HL-60/S4 treated with retinoic acid at 250 ng/mL for 4 days and 3 days (cell line): Measurements from ENCODE around the gene FAM163B.
"Not testable (repeated sequence)": the region's sequence is repeated elsewhere in the genome, so short reads cannot be mapped to it uniquely, and the experiment has no call there.

Experiments
- in situ Hi-C: fragments of 300-500 bp; cut with MboI; formaldehyde crosslinking; loops from 2 replicates; pipeline ENCODE4 v1.7.0; 2022; ENCODE audit warnings: low sequenced_read_pairs

The FAM163B gene

GRCh38 chr9:133570691-133571080 lies 38.5 kb downstream of the FAM163B start:
- in situ Hi-C loops, result no loop called here

- in situ Hi-C loops, result no loop called here
These were observed 39.1 kb downstream of the FAM163B start for GRCh38 chr9:133569891-133570690.

- in situ Hi-C loops, result no loop called here
These were observed 39.9 kb downstream of the FAM163B start for GRCh38 chr9:133569121-133569785.

GRCh38 chr9:133568186-133568585 lies 41.0 kb downstream of the FAM163B start:
- in situ Hi-C loops, result no loop called here

GRCh38 chr9:133566817-133567216 lies 42.4 kb downstream of the FAM163B start:
- in situ Hi-C loops, result no loop called here

- in situ Hi-C loops, result no loop called here
These were observed 42.8 kb downstream of the FAM163B start for GRCh38 chr9:133566382-133566781.

- in situ Hi-C loops, result no loop called here
These were observed 44.6 kb downstream of the FAM163B start for GRCh38 chr9:133564451-133565116.

- in situ Hi-C loops, result not testable (repeated sequence)
These were observed 45.4 kb downstream of the FAM163B start for GRCh38 chr9:133563814-133564213.

GRCh38 chr9:133563291-133563796 lies 45.8 kb downstream of the FAM163B start:
- in situ Hi-C loops, result no loop called here

- in situ Hi-C loops, result no loop called here
These were observed 46.4 kb downstream of the FAM163B start for GRCh38 chr9:133562611-133563290.

GRCh38 chr9:133561976-133562554 lies 47.1 kb downstream of the FAM163B start:
- in situ Hi-C loops, result no loop called here

GRCh38 chr9:133560944-133561343 lies 48.2 kb downstream of the FAM163B start:
- in situ Hi-C loops, result no loop called here

GRCh38 chr9:133560311-133560710 lies 48.9 kb downstream of the FAM163B start:
- in situ Hi-C loops, result no loop called here

- in situ Hi-C loops, result no loop called here
These were observed 50.7 kb downstream of the FAM163B start for GRCh38 chr9:133558191-133559126.

GRCh38 chr9:133557581-133557980 lies 51.6 kb downstream of the FAM163B start:
- in situ Hi-C loops, result no loop called here

- in situ Hi-C loops, result no loop called here
These were observed 52.8 kb downstream of the FAM163B start for GRCh38 chr9:133556354-133556753.

GRCh38 chr9:133554729-133555128 lies 54.5 kb downstream of the FAM163B start:
- in situ Hi-C loops, result no loop called here

GRCh38 chr9:133553973-133554713 lies 55.0 kb downstream of the FAM163B start:
- in situ Hi-C loops, result no loop called here

GRCh38 chr9:133553123-133553522 lies 56.1 kb downstream of the FAM163B start:
- in situ Hi-C loops, result no loop called here
